HFF-Myc (cell line): ENCODE results near the gene THBS3.

ENCODE experiments used
- DNase-seq: peaks from one replicate; pipeline ENCODE4 v3.0.0-alpha.2; 2011; ENCODE audit warnings: low read depth; ENCODE audit errors: extremely low read depth
- H3K4me3 ChIP-seq: replicated peaks from 2 replicates; pipeline ENCODE4 v1.5.1; 2011; ENCODE audit warnings: low read depth, mild to moderate bottlenecking, control low read depth, low read length
- TF ChIP-seq, protein P1 (sequence below): IDR thresholded peaks from 2 replicates; pipeline ENCODE4 v1.5.1; 2012; ENCODE audit warnings: mild to moderate bottlenecking, low read depth, low read length, control low read depth; ENCODE audit errors: missing control alignments

The THBS3 gene

DNA sequence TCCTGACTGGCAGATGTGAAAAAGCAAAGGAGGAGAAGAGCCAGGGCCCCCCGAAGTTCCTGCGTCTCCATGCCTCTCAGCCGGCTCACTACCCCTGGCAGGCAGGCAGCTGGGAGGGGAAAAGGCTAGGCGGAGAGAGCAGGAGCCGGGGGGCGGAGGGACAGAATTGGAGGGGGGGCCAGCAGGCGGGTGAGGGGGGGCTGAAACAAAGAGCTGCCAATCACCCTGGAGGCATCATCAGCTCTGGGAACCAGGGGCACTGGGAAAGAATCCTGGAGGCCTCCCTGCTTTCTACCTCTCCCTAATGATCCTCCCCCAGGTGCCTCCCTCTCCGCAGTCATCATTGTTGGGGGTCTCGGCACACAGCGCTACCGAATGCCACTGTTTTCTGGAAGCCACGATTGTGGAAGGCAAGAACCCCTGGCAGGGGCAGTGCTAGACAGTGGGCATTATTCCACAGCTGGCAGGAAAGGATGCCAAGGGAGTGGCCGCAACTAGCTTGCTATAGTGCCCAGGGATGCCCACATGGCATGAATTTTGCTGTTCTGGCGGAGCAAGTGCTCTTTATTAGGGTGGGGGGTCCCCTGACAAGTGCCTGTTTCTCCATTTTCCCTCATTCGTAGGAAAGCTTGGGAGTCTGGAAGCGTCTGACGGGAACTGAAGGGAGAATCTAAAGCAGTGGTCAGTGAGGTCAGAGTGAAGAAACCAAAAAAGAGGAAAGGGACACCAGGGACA, at the start of gene THBS3:
Gene THBS3, minus strand, starts transcription at position 92 of the 735 bp plus-strand sequence. Its CDS starts 21 bp downstream, at position 71.
- DNase-seq, result no peak
- TF ChIP-seq, protein P1, sequence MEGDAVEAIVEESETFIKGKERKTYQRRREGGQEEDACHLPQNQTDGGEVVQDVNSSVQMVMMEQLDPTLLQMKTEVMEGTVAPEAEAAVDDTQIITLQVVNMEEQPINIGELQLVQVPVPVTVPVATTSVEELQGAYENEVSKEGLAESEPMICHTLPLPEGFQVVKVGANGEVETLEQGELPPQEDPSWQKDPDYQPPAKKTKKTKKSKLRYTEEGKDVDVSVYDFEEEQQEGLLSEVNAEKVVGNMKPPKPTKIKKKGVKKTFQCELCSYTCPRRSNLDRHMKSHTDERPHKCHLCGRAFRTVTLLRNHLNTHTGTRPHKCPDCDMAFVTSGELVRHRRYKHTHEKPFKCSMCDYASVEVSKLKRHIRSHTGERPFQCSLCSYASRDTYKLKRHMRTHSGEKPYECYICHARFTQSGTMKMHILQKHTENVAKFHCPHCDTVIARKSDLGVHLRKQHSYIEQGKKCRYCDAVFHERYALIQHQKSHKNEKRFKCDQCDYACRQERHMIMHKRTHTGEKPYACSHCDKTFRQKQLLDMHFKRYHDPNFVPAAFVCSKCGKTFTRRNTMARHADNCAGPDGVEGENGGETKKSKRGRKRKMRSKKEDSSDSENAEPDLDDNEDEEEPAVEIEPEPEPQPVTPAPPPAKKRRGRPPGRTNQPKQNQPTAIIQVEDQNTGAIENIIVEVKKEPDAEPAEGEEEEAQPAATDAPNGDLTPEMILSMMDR, result no peak

DNA sequence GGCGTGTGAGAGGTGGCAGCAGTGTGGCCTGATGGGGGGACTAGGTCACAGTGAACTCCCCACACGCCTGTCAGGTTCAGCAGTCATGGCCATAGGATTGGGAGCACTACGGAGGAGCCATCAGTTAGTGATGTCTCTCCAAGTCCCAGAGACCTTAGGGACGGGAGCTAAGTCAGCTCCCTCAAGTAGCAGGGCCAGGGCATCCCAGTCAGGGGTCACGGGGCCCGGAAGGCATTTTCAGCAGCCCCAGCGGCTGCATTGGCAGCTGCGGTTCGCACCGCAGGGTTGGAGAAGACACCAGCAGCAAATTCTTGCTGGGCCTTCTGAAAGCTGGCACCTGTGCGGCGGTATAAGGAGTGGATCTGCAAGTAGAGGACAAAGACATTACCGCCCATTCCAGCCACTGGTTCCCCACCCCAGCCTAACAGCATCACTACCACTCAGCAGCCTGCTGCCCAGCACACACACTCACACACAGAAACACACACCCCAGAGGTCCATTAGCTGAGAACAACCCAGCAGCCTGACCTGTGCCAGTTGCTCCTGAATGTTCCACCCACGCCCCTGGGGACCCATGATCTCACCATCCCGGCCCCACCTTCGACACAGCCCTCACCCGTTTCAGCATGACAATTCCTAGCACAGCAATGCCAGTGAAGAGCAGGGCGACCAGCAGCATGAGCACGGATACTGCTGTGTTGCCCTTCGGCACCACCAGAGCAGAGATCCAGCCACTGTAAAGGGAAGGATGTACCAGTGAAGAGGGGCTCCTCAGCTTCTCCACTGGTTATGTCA, 48.6 kb upstream of the THBS3 start:
- TF ChIP-seq, protein P1, result no peak
- no peak for DNase-seq
- peak overlapping the region; percentile 82 for H3K4me3 ChIP-seq

More for the DNA sequence above, at the start of gene THBS3:
- peak within 1 kb of the TSS; percentile 100 for H3K4me3 ChIP-seq

DNA sequence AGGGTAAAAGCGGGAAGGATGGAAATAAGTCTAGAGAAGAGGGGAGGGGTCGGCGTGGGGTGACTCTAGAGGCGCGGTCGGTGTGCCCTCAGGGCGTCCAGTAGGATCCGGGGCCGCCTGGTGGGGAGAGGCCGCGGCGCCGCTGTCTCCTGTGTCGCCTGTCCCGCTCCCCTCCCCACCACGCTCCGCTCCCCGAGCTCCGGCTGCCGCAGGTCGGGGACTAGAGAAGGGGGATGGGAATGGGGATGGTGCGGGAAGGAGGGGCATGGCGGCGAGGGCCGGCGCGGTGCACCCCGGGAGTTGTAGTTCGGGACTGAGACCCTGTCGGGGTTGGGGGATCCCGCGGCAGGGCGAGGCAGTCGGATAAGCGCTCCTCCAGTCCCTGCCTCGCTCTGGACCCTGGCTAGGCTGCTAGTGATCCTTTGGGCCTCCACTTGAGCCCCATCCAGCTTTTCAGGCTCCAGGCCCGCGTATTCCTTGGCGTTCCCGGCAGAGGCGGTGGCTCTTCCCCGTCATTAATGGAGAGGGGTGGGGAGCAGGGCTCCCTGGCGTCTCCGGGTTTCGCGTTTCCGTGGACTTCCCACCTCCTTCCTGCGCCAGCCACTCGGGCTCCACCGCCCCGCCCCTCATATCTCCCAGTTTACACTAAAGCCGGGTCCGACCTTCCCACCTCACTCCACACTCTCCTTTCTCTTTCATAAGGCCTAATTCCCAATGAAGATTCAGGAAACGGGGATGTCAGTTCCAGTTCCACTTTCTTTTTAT, 47.7 kb upstream of the THBS3 start, which contains the start of gene ENTREP3:
Gene ENTREP3, minus strand, starts transcription at position 241 of the 765 bp plus-strand sequence. CDS start 606 bp downstream, outside the sequence.
- TF ChIP-seq, protein P1, result no peak
- H3K4me3 ChIP-seq, result peak within 1 kb of the TSS; percentile 82
- no peak for DNase-seq

DNA sequence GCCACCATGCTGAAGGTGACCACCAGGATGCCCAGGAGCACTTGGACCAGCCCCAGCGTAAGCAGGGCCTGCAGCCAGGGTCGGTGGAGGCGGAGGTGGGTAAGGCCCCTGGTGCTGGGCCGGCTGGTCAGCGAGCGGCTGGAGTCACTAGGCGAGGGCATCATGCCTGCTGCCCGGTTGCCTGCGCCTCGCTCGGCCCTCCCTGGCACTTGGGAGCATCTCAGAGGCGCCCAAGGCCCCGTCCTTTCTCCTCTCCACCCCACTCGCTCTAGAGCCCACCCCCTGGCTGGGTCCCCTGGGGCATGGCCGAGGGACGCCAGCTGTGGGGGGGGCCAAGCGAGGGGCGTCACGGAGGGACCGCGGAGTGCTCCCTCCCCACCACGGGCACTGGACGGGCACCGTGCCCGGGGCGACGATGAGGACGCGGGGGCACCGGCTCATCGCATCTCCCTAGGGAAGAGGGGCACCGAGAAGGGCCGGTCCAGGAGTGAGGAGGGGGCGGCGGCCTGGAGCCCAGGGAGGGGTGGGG, 47.1 kb upstream of the THBS3 start:
- no peak for DNase-seq
- TF ChIP-seq, protein P1, result no peak
- peak overlapping the region; percentile 82 for H3K4me3 ChIP-seq

DNA sequence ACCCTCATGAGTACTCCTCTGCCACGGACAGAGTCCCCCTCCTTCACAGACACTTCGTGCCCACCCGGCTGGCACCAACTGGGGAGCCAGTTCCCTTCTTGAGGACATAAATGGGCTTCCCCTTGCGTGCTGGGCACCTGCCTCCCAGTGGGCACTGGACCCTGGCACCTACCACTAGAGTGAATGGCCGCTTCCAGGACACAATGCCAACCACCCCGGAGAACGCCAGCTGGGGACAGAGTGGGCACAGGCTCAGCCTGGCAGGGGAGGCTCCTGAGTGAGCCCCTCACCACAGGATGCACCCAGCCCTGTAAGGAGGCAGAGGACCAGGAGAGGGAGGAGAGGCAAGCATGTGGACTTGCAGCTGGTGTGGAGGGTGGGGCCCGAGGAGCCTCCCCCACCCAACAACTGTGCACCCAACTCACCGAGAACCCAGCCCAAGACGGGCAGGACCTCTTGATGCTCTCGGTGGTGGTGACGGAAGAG, 46.6 kb upstream of the THBS3 start:
- TF ChIP-seq, protein P1, result no peak
- no peak for DNase-seq
- peak overlapping the region; percentile 82 for H3K4me3 ChIP-seq

DNA sequence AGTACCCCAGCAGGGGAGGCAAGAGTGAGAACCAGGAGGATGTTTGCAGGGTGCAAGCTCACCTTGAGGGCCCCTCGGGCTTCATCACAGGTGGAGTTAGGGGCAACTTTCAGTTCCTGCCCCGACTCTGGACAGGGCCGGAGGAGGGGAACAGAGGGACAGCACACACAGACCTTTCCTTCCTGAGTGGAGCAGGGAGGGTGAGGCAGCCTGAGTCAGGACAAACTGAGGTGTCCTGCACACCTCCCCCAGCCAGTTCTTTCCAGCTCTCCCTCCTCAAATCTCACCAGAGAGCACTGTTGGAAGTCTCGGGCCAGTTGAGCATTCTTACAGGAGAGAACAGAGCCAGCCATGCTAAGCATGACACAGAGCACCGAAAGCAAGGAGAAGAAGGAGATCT, 46.1 kb upstream of the THBS3 start:
- DNase-seq, result no peak
- TF ChIP-seq, protein P1, result no peak
- H3K4me3 ChIP-seq, result peak overlapping the region; percentile 82
